ENCODE data around the gene TUBB1. TPM values are rescaled to one million over a fixed set of nuclear protein-coding genes. Genes with fewer than 3 reads are reported as not detected.

TUBB1 gene
- total and polyA plus RNA-seq, 2 of the 13 experiments (the other 11 are each of a cell fraction or from before 2014, with no cell fraction given), result 0.11 to 57.6 TPM

DNA sequence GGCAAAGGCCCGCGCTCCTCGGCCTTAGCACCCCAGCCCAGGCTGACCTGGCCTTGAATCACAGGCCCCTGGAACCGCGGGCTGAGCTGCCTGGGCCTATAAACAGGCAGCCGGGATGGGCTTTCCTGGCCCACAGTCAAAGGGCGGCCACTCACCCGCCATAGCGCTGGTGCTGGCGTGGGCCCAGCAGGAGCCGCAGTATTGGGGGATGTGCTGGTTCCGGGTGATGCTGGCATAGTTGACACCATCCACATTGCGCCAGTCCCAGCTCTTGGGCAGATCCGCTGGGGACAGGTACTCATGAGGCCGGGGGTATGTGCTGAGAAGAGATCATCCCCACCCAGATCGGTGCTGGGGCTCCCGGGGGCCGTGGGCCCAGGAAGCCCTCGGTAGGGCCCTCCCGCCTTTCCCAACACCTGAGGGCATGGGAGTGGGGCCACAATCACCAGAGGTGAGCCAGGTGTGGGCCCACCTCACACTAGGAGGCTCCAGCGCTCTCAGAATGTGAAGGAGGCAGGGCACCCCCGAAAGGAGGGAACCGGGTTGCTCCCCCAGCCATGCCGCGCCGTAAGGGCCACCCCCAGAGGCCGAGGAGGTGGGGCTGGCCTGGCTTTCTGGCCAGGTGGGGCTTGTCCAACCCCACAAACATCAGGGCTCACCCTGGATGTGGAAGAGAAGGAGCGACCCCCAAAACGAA is 12.9 kb upstream of the TUBB1 start (continued):
- TF ChIP-seq, protein P1, sequence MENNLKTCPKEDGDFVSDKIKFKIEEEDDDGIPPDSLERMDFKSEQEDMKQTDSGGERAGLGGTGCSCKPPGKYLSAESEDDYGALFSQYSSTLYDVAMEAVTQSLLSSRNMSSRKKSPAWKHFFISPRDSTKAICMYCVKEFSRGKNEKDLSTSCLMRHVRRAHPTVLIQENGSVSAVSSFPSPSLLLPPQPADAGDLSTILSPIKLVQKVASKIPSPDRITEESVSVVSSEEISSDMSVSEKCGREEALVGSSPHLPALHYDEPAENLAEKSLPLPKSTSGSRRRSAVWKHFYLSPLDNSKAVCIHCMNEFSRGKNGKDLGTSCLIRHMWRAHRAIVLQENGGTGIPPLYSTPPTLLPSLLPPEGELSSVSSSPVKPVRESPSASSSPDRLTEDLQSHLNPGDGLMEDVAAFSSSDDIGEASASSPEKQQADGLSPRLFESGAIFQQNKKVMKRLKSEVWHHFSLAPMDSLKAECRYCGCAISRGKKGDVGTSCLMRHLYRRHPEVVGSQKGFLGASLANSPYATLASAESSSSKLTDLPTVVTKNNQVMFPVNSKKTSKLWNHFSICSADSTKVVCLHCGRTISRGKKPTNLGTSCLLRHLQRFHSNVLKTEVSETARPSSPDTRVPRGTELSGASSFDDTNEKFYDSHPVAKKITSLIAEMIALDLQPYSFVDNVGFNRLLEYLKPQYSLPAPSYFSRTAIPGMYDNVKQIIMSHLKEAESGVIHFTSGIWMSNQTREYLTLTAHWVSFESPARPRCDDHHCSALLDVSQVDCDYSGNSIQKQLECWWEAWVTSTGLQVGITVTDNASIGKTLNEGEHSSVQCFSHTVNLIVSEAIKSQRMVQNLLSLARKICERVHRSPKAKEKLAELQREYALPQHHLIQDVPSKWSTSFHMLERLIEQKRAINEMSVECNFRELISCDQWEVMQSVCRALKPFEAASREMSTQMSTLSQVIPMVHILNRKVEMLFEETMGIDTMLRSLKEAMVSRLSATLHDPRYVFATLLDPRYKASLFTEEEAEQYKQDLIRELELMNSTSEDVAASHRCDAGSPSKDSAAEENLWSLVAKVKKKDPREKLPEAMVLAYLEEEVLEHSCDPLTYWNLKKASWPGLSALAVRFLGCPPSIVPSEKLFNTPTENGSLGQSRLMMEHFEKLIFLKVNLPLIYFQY (CRISPR knock-in tag; IDR thresholded peaks at IDR 0.05; ENCODE audit: borderline replicate concordance), result peak; percentile 83; the same call in 1 of the 2 replicates
- peak; percentile 34; the same call in 1 of the 2 replicates for TF ChIP-seq NFYB (CRISPR knock-in tag; IDR thresholded peaks at IDR 0.05)
- TF ChIP-seq ZNF737 (CRISPR knock-in tag; IDR thresholded peaks at IDR 0.05; ENCODE audit: borderline replicate concordance), result 0 out of 2 replicates have a peak, but pooled peaks have one; percentile 37
- TF ChIP-seq, protein P2, sequence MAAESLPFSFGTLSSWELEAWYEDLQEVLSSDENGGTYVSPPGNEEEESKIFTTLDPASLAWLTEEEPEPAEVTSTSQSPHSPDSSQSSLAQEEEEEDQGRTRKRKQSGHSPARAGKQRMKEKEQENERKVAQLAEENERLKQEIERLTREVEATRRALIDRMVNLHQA (CRISPR knock-in tag; IDR thresholded peaks at IDR 0.05), result no peak
- TF ChIP-seq HNF4A (CRISPR knock-in tag; IDR thresholded peaks at IDR 0.05), result peak; percentile 77
- TF ChIP-seq, protein P3, sequence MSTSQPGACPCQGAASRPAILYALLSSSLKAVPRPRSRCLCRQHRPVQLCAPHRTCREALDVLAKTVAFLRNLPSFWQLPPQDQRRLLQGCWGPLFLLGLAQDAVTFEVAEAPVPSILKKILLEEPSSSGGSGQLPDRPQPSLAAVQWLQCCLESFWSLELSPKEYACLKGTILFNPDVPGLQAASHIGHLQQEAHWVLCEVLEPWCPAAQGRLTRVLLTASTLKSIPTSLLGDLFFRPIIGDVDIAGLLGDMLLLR (CRISPR knock-in tag; IDR thresholded peaks at IDR 0.05), result 0 out of 2 replicates have a peak, but pooled peaks have one; percentile 56
- TF ChIP-seq ZNF558 (CRISPR knock-in tag; IDR thresholded peaks at IDR 0.05; ENCODE audit: borderline replicate concordance), result peak; percentile 11; the same call in 1 of the 2 replicates
- TF ChIP-seq MTA1 (CRISPR knock-in tag; IDR thresholded peaks at IDR 0.05; ENCODE audit: borderline replicate concordance), result peak; percentile 80; the same call in 1 of the 2 replicates
- TF ChIP-seq, protein P4, sequence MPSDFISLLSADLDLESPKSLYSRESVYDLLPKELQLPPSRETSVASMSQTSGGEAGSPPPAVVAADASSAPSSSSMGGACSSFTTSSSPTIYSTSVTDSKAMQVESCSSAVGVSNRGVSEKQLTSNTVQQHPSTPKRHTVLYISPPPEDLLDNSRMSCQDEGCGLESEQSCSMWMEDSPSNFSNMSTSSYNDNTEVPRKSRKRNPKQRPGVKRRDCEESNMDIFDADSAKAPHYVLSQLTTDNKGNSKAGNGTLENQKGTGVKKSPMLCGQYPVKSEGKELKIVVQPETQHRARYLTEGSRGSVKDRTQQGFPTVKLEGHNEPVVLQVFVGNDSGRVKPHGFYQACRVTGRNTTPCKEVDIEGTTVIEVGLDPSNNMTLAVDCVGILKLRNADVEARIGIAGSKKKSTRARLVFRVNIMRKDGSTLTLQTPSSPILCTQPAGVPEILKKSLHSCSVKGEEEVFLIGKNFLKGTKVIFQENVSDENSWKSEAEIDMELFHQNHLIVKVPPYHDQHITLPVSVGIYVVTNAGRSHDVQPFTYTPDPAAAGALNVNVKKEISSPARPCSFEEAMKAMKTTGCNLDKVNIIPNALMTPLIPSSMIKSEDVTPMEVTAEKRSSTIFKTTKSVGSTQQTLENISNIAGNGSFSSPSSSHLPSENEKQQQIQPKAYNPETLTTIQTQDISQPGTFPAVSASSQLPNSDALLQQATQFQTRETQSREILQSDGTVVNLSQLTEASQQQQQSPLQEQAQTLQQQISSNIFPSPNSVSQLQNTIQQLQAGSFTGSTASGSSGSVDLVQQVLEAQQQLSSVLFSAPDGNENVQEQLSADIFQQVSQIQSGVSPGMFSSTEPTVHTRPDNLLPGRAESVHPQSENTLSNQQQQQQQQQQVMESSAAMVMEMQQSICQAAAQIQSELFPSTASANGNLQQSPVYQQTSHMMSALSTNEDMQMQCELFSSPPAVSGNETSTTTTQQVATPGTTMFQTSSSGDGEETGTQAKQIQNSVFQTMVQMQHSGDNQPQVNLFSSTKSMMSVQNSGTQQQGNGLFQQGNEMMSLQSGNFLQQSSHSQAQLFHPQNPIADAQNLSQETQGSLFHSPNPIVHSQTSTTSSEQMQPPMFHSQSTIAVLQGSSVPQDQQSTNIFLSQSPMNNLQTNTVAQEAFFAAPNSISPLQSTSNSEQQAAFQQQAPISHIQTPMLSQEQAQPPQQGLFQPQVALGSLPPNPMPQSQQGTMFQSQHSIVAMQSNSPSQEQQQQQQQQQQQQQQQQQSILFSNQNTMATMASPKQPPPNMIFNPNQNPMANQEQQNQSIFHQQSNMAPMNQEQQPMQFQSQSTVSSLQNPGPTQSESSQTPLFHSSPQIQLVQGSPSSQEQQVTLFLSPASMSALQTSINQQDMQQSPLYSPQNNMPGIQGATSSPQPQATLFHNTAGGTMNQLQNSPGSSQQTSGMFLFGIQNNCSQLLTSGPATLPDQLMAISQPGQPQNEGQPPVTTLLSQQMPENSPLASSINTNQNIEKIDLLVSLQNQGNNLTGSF (CRISPR knock-in tag; IDR thresholded peaks at IDR 0.05), result 0 out of 2 replicates have a peak, but pooled peaks have one; percentile 78
- TF ChIP-seq, protein P5, sequence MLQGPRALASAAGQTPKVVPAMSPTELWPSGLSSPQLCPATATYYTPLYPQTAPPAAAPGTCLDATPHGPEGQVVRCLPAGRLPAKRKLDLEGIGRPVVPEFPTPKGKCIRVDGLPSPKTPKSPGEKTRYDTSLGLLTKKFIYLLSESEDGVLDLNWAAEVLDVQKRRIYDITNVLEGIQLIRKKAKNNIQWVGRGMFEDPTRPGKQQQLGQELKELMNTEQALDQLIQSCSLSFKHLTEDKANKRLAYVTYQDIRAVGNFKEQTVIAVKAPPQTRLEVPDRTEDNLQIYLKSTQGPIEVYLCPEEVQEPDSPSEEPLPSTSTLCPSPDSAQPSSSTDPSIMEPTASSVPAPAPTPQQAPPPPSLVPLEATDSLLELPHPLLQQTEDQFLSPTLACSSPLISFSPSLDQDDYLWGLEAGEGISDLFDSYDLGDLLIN (CRISPR knock-in tag; IDR thresholded peaks at IDR 0.05; ENCODE audit: borderline replicate concordance), result 0 out of 2 replicates have a peak, but pooled peaks have one; percentile 10
- 0 out of 2 replicates have a peak, but pooled peaks have one; percentile 8 for TF ChIP-seq ZNF7 (CRISPR knock-in tag; IDR thresholded peaks at IDR 0.05)
- TF ChIP-seq MBD4 (IDR thresholded peaks at IDR 0.05; ENCODE audit: borderline replicate concordance, low read length), result no peak
- TF ChIP-seq RCOR2 (CRISPR knock-in tag; IDR thresholded peaks at IDR 0.05), result 0 out of 2 replicates have a peak, but pooled peaks have one; percentile 50
